SU-DHL-6 (cell line): ENCODE measurements around the gene MAD2L1BP.

Experiments used
- CTCF ChIP-seq: fragments of 200-600 bp; sonication (generic); IDR thresholded peaks from one replicate; pipeline ENCODE4 v1.5.1; 2017; ENCODE audit warnings: antibody characterized with exemption, mild to moderate bottlenecking, low read length, moderate library complexity; ENCODE audit not compliant: insufficient read depth, poor library complexity, severe bottlenecking
- EZH2phosphoT487 ChIP-seq: fragments of 200-600 bp; sonication (generic), shearing (Covaris generic); conservative IDR thresholded peaks from 2 replicates; pipeline ENCODE4 v1.6.1; 2018; ENCODE audit warnings: mild to moderate bottlenecking, antibody characterized with exemption, low read length, moderate library complexity, mixed read lengths

GRCh38 chr6:43674291-43674690 is 38.7 kb downstream of the MAD2L1BP start:
- no peak for TF ChIP-seq CTCF
- no peak for TF ChIP-seq EZH2phosphoT487
